ENCODE data around the gene HMCN1. TPM values are rescaled to one million over a fixed set of nuclear protein-coding genes. Genes with fewer than 3 reads are reported as not detected.

The HMCN1 gene
- polyA plus RNA-seq, 1 donor from 2014 or later, result 0.66 TPM

- Histone ChIP-seq H3K79me2 (replicated peaks; ENCODE audit: insufficient read depth, low read length) (no peaks in the 10 kb centered on the region), H3K4me3 (ENCODE audit: low read length) (no peak overlapping the region), H3K9ac (ENCODE audit: low read length) (no peak overlapping the region), H3K4me2 (ENCODE audit: low read length) (no peak overlapping the region), H3K9me3 (ENCODE audit: low read length) (no peaks in the 10 kb centered on the region), H3K27me3 (ENCODE audit: insufficient read depth, low read depth, low read length) (no peaks in the 10 kb centered on the region), H4K20me1 (ENCODE audit: insufficient read depth) (no peaks in the 10 kb centered on the region), H3K9me2 (ENCODE audit: insufficient read depth, low read length) (no peaks in the 10 kb centered on the region), H3K36me3 (ENCODE audit: insufficient read depth, low read length) (no peaks in the 10 kb centered on the region), H3F3A (ENCODE audit: insufficient read depth, low read length, poor library complexity, severe bottlenecking) (no peaks in the 10 kb centered on the region), H2AFZ (ENCODE audit: low read depth, low read length) (no peak overlapping the region), H3K27ac (ENCODE audit: low read length) (no peak overlapping the region)
- TF ChIP-seq POLR2AphosphoS5 (IDR thresholded peaks at IDR 0.05) (no peak), CTCF (IDR thresholded peaks at IDR 0.05; ENCODE audit: poor library complexity, severe bottlenecking) (no peak), REST (IDR thresholded peaks at IDR 0.05; ENCODE audit: borderline replicate concordance) (no peak), EZH2 (IDR thresholded peaks at IDR 0.05; ENCODE audit: borderline replicate concordance, insufficient read depth, low read length, poor library complexity, severe bottlenecking) (no peak), EP300 (conservative IDR thresholded peaks at IDR 0.05; ENCODE audit: poor library complexity, severe bottlenecking) (no peak), MXI1 (conservative IDR thresholded peaks at IDR 0.05; ENCODE audit: poor library complexity, severe bottlenecking) (no peak), TAF1 (IDR thresholded peaks at IDR 0.05; ENCODE audit: low read depth) (no peak), SMC3 (conservative IDR thresholded peaks at IDR 0.05; ENCODE audit: poor library complexity) (no peak), RAD21 (conservative IDR thresholded peaks at IDR 0.05) (no peak)
Measured at GRCh38 chr1:186202776-186203175, 468.6 kb downstream of the HMCN1 start.

GRCh38 chr1:186206048-186206570, 471.9 kb downstream of the HMCN1 start:
- no peaks in the 10 kb centered on the region for H3K27me3 ChIP-seq (ENCODE audit: insufficient read depth, low read depth, low read length)
- no peaks in the 10 kb centered on the region for H3F3A ChIP-seq (ENCODE audit: insufficient read depth, low read length, poor library complexity, severe bottlenecking)
- no peaks in the 10 kb centered on the region for H3K9me3 ChIP-seq (ENCODE audit: low read length)
- H3K36me3 ChIP-seq (ENCODE audit: insufficient read depth, low read length), result no peaks in the 10 kb centered on the region
- H3K4me2 ChIP-seq (ENCODE audit: low read length), result no peak overlapping the region
- no peaks in the 10 kb centered on the region for H4K20me1 ChIP-seq (ENCODE audit: insufficient read depth)
- no peak overlapping the region for H2AFZ ChIP-seq (ENCODE audit: low read depth, low read length)
- H3K79me2 ChIP-seq (replicated peaks; ENCODE audit: insufficient read depth, low read length), result no peaks in the 10 kb centered on the region
- no peaks in the 10 kb centered on the region for H3K9me2 ChIP-seq (ENCODE audit: insufficient read depth, low read length)
- no peak overlapping the region for H3K4me3 ChIP-seq (ENCODE audit: low read length)
- no peak overlapping the region for H3K9ac ChIP-seq (ENCODE audit: low read length)
- no peak overlapping the region for H3K27ac ChIP-seq (ENCODE audit: low read length)
- no peak for TF ChIP-seq CTCF (IDR thresholded peaks at IDR 0.05; ENCODE audit: poor library complexity, severe bottlenecking)
- no peak for TF ChIP-seq MXI1 (conservative IDR thresholded peaks at IDR 0.05; ENCODE audit: poor library complexity, severe bottlenecking)
- no peak for TF ChIP-seq POLR2AphosphoS5 (IDR thresholded peaks at IDR 0.05)
- no peak for TF ChIP-seq TAF1 (IDR thresholded peaks at IDR 0.05; ENCODE audit: low read depth)
- TF ChIP-seq SMC3 (conservative IDR thresholded peaks at IDR 0.05; ENCODE audit: poor library complexity), result no peak
- no peak for TF ChIP-seq REST (IDR thresholded peaks at IDR 0.05; ENCODE audit: borderline replicate concordance)
- no peak for TF ChIP-seq EZH2 (IDR thresholded peaks at IDR 0.05; ENCODE audit: borderline replicate concordance, insufficient read depth, low read length, poor library complexity, severe bottlenecking)
- no peak for TF ChIP-seq EP300 (conservative IDR thresholded peaks at IDR 0.05; ENCODE audit: poor library complexity, severe bottlenecking)
- TF ChIP-seq RAD21 (conservative IDR thresholded peaks at IDR 0.05), result no peak
